ENCODE data around the gene CEPT1. TPM values are rescaled to one million over a fixed set of nuclear protein-coding genes. Genes with fewer than 3 reads are reported as not detected.

The CEPT1 gene
- polyA plus RNA-seq, 1 donor from 2014 or later: 49.1 TPM

GRCh38 chr1:111097356-111098099 is 42.5 kb upstream of the CEPT1 start:
- Histone ChIP-seq H3F3A (ENCODE audit: insufficient read depth, low read length, poor library complexity, severe bottlenecking) (no peaks in the 10 kb centered on the region), H3K36me3 (ENCODE audit: insufficient read depth, low read length) (no peaks in the 10 kb centered on the region), H4K20me1 (ENCODE audit: insufficient read depth) (no peaks in the 10 kb centered on the region), H3K9me3 (ENCODE audit: low read length) (peaks cover 6% of the 10 kb centered on the region), H3K9me2 (ENCODE audit: insufficient read depth, low read length) (no peaks in the 10 kb centered on the region), H3K4me3 (ENCODE audit: low read length) (no peak overlapping the region), H3K79me2 (replicated peaks; ENCODE audit: insufficient read depth, low read length) (no peaks in the 10 kb centered on the region), H2AFZ (ENCODE audit: low read depth, low read length) (no peak overlapping the region), H3K27ac (ENCODE audit: low read length) (no peak overlapping the region), H3K27me3 (ENCODE audit: insufficient read depth, low read depth, low read length) (no peaks in the 10 kb centered on the region), H3K9ac (ENCODE audit: low read length) (no peak overlapping the region), H3K4me2 (ENCODE audit: low read length) (no peak overlapping the region)
- no peak for TF ChIP-seq RAD21 (conservative IDR thresholded peaks at IDR 0.05)
- TF ChIP-seq TAF1 (IDR thresholded peaks at IDR 0.05; ENCODE audit: low read depth): no peak
- no peak for TF ChIP-seq REST (IDR thresholded peaks at IDR 0.05; ENCODE audit: borderline replicate concordance)
- no peak for TF ChIP-seq MXI1 (conservative IDR thresholded peaks at IDR 0.05; ENCODE audit: poor library complexity, severe bottlenecking)
- TF ChIP-seq EP300 (conservative IDR thresholded peaks at IDR 0.05; ENCODE audit: poor library complexity, severe bottlenecking): no peak
- no peak for TF ChIP-seq EZH2 (IDR thresholded peaks at IDR 0.05; ENCODE audit: borderline replicate concordance, insufficient read depth, low read length, poor library complexity, severe bottlenecking)
- TF ChIP-seq POLR2AphosphoS5 (IDR thresholded peaks at IDR 0.05): no peak
- no peak for TF ChIP-seq SMC3 (conservative IDR thresholded peaks at IDR 0.05; ENCODE audit: poor library complexity)
- TF ChIP-seq CTCF (IDR thresholded peaks at IDR 0.05; ENCODE audit: poor library complexity, severe bottlenecking): no peak

DNA sequence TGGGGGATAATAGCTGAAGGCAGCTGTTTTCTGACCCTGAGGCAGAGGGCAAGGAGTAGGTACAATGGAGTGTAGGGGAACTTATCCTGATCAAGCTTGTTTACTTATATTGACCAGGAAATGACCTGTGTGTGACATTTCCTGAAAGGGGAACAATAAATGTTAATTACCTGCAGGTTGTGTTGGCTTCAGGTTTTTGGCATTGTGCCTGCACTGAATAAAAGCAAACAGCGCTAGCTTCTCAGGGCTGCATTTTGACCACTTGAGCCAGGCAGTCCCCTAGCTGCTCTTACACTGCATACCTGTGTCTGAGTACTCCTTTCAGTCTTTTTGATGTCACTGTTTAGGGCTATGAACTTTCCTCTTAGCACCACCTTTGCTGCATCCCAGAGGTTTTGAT is 40.7 kb upstream of the CEPT1 start:
- Histone ChIP-seq H3K9ac (ENCODE audit: low read length) (no peak overlapping the region), H3K36me3 (ENCODE audit: insufficient read depth, low read length) (no peaks in the 10 kb centered on the region), H3K79me2 (replicated peaks; ENCODE audit: insufficient read depth, low read length) (no peaks in the 10 kb centered on the region), H3K9me3 (ENCODE audit: low read length) (peaks cover 6% of the 10 kb centered on the region), H4K20me1 (ENCODE audit: insufficient read depth) (no peaks in the 10 kb centered on the region), H2AFZ (ENCODE audit: low read depth, low read length) (no peak overlapping the region), H3K27me3 (ENCODE audit: insufficient read depth, low read depth, low read length) (no peaks in the 10 kb centered on the region), H3K27ac (ENCODE audit: low read length) (no peak overlapping the region), H3K9me2 (ENCODE audit: insufficient read depth, low read length) (no peaks in the 10 kb centered on the region), H3F3A (ENCODE audit: insufficient read depth, low read length, poor library complexity, severe bottlenecking) (no peaks in the 10 kb centered on the region), H3K4me3 (ENCODE audit: low read length) (no peak overlapping the region), H3K4me2 (ENCODE audit: low read length) (no peak overlapping the region)
- TF ChIP-seq MXI1 (conservative IDR thresholded peaks at IDR 0.05; ENCODE audit: poor library complexity, severe bottlenecking): no peak
- TF ChIP-seq EP300 (conservative IDR thresholded peaks at IDR 0.05; ENCODE audit: poor library complexity, severe bottlenecking): no peak
- no peak for TF ChIP-seq SMC3 (conservative IDR thresholded peaks at IDR 0.05; ENCODE audit: poor library complexity)
- TF ChIP-seq CTCF (IDR thresholded peaks at IDR 0.05; ENCODE audit: poor library complexity, severe bottlenecking): no peak
- TF ChIP-seq POLR2AphosphoS5 (IDR thresholded peaks at IDR 0.05): no peak
- no peak for TF ChIP-seq TAF1 (IDR thresholded peaks at IDR 0.05; ENCODE audit: low read depth)
- no peak for TF ChIP-seq REST (IDR thresholded peaks at IDR 0.05; ENCODE audit: borderline replicate concordance)
- no peak for TF ChIP-seq EZH2 (IDR thresholded peaks at IDR 0.05; ENCODE audit: borderline replicate concordance, insufficient read depth, low read length, poor library complexity, severe bottlenecking)
- TF ChIP-seq RAD21 (conservative IDR thresholded peaks at IDR 0.05): no peak
